ENCODE data around the gene UBE2V1.

- TF ChIP-seq CTCF (IDR thresholded peaks at IDR 0.05; ENCODE audit: low read depth, low read length), result no peak
- TF ChIP-seq EZH2phosphoT487 (IDR thresholded peaks at IDR 0.05; ENCODE audit: low read depth), result no peak
Observed at GRCh38 chr20:50101887-50102286, 11.1 kb downstream of the UBE2V1 start.
